HG02981 (cell line): ENCODE measurements around the gene RIPK3.

Experiments
- ATAC-seq: cut with Tn5 transposase; IDR thresholded peaks from one replicate; pipeline ENCODE4 v1.9.1; 2021; ENCODE audit warnings: mild to moderate bottlenecking, moderate library complexity; ENCODE audit not compliant: unreplicated experiment

Gene RIPK3

GRCh38 chr14:24307575-24308341 lies 32.0 kb downstream of the RIPK3 start, which contains the start of gene CIDEB:
Gene CIDEB, minus strand, starts transcription at chr14:24307977. Its CDS starts 119 bp downstream, at chr14:24307858.
- ATAC-seq, result no peak

- ATAC-seq, result no peak
Observed at GRCh38 chr14:24307156-24307574, 32.6 kb downstream of the RIPK3 start.

- no peak for ATAC-seq
Observed at GRCh38 chr14:24304019-24304387, 35.8 kb downstream of the RIPK3 start.

- no peak for ATAC-seq
Observed at GRCh38 chr14:24300326-24300980, 39.3 kb downstream of the RIPK3 start.

- peak; percentile 63 for ATAC-seq
Observed at GRCh38 chr14:24299255-24300191, 40.3 kb downstream of the RIPK3 start, which contains the start of the genes DHRS1 and NOP9. Gene DHRS1, minus strand, starts transcription at chr14:24299780. Its CDS starts 674 bp downstream, at chr14:24299106. Gene NOP9, plus strand, starts transcription at chr14:24299850. Its CDS starts 105 bp downstream, at chr14:24299955.

- ATAC-seq, result no peak
Observed at GRCh38 chr14:24298892-24299254, 40.9 kb downstream of the RIPK3 start.

GRCh38 chr14:24297190-24297964 lies 42.4 kb downstream of the RIPK3 start:
- ATAC-seq, result peak; percentile 26

- peak; percentile 50 for ATAC-seq
Observed at GRCh38 chr14:24296341-24297157, 43.2 kb downstream of the RIPK3 start.

GRCh38 chr14:24293525-24293924 lies 46.3 kb downstream of the RIPK3 start:
- ATAC-seq, result no peak

GRCh38 chr14:24292118-24292807 lies 47.5 kb downstream of the RIPK3 start:
- no peak for ATAC-seq

GRCh38 chr14:24291446-24292117 lies 48.2 kb downstream of the RIPK3 start:
- ATAC-seq, result no peak

- ATAC-seq, result no peak
Observed at GRCh38 chr14:24290746-24291145, 49.0 kb downstream of the RIPK3 start.

GRCh38 chr14:24289649-24290280 lies 50.0 kb downstream of the RIPK3 start:
- ATAC-seq, result peak; percentile 70

GRCh38 chr14:24286996-24287395 lies 52.8 kb downstream of the RIPK3 start:
- ATAC-seq, result no peak
